ENCODE measurements around the gene ZNF736. TPM values are rescaled to one million over a fixed set of nuclear protein-coding genes. Genes with fewer than 3 reads are reported as not detected.

Gene ZNF736
- total RNA-seq, 1 experiment from 2014 or later, result 9.2 TPM

DNA sequence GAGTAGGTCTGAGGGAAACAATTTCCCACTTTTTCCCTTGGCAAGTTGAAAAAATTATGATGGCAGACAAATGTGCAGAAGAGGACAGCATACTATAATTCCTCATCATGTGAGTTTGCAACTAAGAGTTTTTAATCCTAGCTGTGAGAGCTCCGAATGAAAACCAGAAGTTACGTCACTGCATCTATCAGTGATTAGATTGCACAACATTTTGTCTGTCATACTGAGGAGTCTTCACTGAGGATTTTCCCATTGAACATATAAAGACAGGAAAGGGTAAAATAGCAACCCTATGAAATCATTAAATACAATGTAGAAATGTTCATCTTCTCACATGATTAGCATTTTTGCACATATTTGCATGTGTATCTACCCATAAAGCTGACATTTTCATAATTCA lies 45.8 kb downstream of the ZNF736 start:
- Mint-ChIP-seq H3K36me3 (ENCODE audit: insufficient read depth, unreplicated experiment) (peaks cover 14% of the 10 kb centered on the region), H3K27ac (ENCODE audit: low read depth, unreplicated experiment) (no peak overlapping the region), H3K9me3 (ENCODE audit: unreplicated experiment) (peaks cover 27% of the 10 kb centered on the region), H3K4me1 (ENCODE audit: insufficient read depth, unreplicated experiment) (no peaks in the 10 kb centered on the region), H3K27me3 (ENCODE audit: insufficient read depth, unreplicated experiment) (no peaks in the 10 kb centered on the region), H3K4me3 (ENCODE audit: unreplicated experiment) (no peak overlapping the region)
- no TSS peak for BruUV-seq (replicated peaks)
- ChIA-PET POLR2A (no interaction called here), CTCF (no interaction called here)
- intact Hi-C loops (cut with micrococcal nuclease), result no loop called here
- TF ChIP-seq CTCF (IDR thresholded peaks at IDR 0.05; ENCODE audit: unreplicated experiment), result no peak
- DNase-seq (ENCODE audit: unreplicated experiment), result no peak

DNA sequence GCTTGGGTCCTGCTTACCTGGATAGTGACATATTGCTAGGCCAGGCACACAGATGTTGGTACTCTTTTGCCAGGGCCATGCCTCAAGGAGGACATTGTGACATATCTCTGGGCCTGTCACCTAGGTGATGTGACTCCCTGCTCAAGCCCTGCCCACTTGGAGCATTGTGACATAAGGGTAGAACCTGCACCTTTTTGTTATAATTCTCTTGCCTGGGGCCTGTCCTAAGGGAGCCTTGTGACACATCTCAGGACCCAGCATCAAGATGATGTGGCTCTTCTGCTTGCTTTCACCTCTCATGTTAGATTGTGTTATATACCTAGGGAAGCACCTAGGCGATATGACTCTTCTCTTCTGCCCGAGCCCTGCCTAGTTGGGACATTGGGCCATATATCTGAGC lies 57.4 kb downstream of the ZNF736 start:
- no peaks in the 10 kb centered on the region for H3K27me3 Mint-ChIP-seq (ENCODE audit: insufficient read depth, unreplicated experiment)
- H3K36me3 Mint-ChIP-seq (ENCODE audit: insufficient read depth, unreplicated experiment), result peaks cover 4% of the 10 kb centered on the region
- POLR2A ChIA-PET, result no interaction called here
- no peak for DNase-seq (ENCODE audit: unreplicated experiment)
- BruUV-seq (replicated peaks), result no TSS peak
- intact Hi-C loops (cut with micrococcal nuclease), result no loop called here
- H3K9me3 Mint-ChIP-seq (ENCODE audit: unreplicated experiment), result peaks cover 46% of the 10 kb centered on the region
- H3K4me3 Mint-ChIP-seq (ENCODE audit: unreplicated experiment), result no peak overlapping the region
- no peak overlapping the region for H3K27ac Mint-ChIP-seq (ENCODE audit: low read depth, unreplicated experiment)
- no peaks in the 10 kb centered on the region for H3K4me1 Mint-ChIP-seq (ENCODE audit: insufficient read depth, unreplicated experiment)
- no peak for TF ChIP-seq CTCF (IDR thresholded peaks at IDR 0.05; ENCODE audit: unreplicated experiment)
- CTCF ChIA-PET, result no interaction called here

- ChIA-PET CTCF (interaction anchor here (0.7 kb wide), 1 partner anchor 41 kb away, joined by 3 read pairs; no protein-coding TSS in a partner anchor), POLR2A (interaction anchor here (0.7 kb wide), 1 partner anchor 76 kb away, joined by 3 read pairs; no protein-coding TSS in a partner anchor)
- no TSS peak for BruUV-seq (replicated peaks)
- Mint-ChIP-seq H3K4me1 (ENCODE audit: insufficient read depth, unreplicated experiment) (no peaks in the 10 kb centered on the region), H3K4me3 (ENCODE audit: unreplicated experiment) (no peak overlapping the region), H3K9me3 (ENCODE audit: unreplicated experiment) (peaks cover 35% of the 10 kb centered on the region), H3K27ac (ENCODE audit: low read depth, unreplicated experiment) (no peak overlapping the region), H3K36me3 (ENCODE audit: insufficient read depth, unreplicated experiment) (no peaks in the 10 kb centered on the region), H3K27me3 (ENCODE audit: insufficient read depth, unreplicated experiment) (no peaks in the 10 kb centered on the region)
- intact Hi-C loops (cut with micrococcal nuclease), result no loop called here
- DNase-seq (ENCODE audit: unreplicated experiment), result no peak
- TF ChIP-seq CTCF (IDR thresholded peaks at IDR 0.05; ENCODE audit: unreplicated experiment), result no peak
Measured at GRCh38 chr7:64373017-64373416, 59.3 kb downstream of the ZNF736 start.

GRCh38 chr7:64400401-64400800 lies 86.6 kb downstream of the ZNF736 start:
- Mint-ChIP-seq H3K9me3 (ENCODE audit: unreplicated experiment) (peaks cover 16% of the 10 kb centered on the region), H3K4me3 (ENCODE audit: unreplicated experiment) (no peak overlapping the region), H3K36me3 (ENCODE audit: insufficient read depth, unreplicated experiment) (no peaks in the 10 kb centered on the region), H3K27me3 (ENCODE audit: insufficient read depth, unreplicated experiment) (no peaks in the 10 kb centered on the region), H3K4me1 (ENCODE audit: insufficient read depth, unreplicated experiment) (no peaks in the 10 kb centered on the region), H3K27ac (ENCODE audit: low read depth, unreplicated experiment) (no peak overlapping the region)
- no peak for TF ChIP-seq CTCF (IDR thresholded peaks at IDR 0.05; ENCODE audit: unreplicated experiment)
- DNase-seq (ENCODE audit: unreplicated experiment), result no peak
- POLR2A ChIA-PET, result no interaction called here
- BruUV-seq (replicated peaks), result no TSS peak
- intact Hi-C loops (cut with micrococcal nuclease), result no loop called here
- CTCF ChIA-PET, result no interaction called here

Other genes with a start within 250 kb of the ZNF736 start
- gene ZNF735, start 106.8 kb upstream of the ZNF736 start, total RNA-seq (2022), result not detected in 2 replicates
- not detected in 2 replicates for gene ZNF679, start 85.5 kb upstream of the ZNF736 start, total RNA-seq (2022)
- 6.0 and 11.7 TPM in 2 replicates for gene ZNF680, start 249.1 kb downstream of the ZNF736 start, total RNA-seq (2022)

Measured in MCF 10A (cell line).